GM12878 (cell line): ENCODE measurements around the gene LRIG3. TPM values are rescaled to one million over a fixed set of nuclear protein-coding genes. Genes with fewer than 3 reads are reported as not detected.
A peak's percentile ranks its signal among the peaks of the same experiment; 100 is the strongest.

Experiments used
- CBX3 ChIP-seq: fragments of 200-600 bp; sonication (generic); IDR thresholded peaks from 2 replicates; pipeline ENCODE4 v1.6.1; 2016; ENCODE audit warnings: low read depth, borderline replicate concordance
- CHD2 ChIP-seq: IDR thresholded peaks from 2 replicates; pipeline ENCODE4 v1.6.1; 2011; ENCODE audit warnings: low read depth, low read length, improper control_type of control experiment, borderline replicate concordance
- RAD21 ChIP-seq: IDR thresholded peaks from 2 replicates; pipeline ENCODE4 v1.6.1; 2011; ENCODE audit warnings: mild to moderate bottlenecking, low read depth, low read length, moderate library complexity; ENCODE audit not compliant: insufficient read depth
- ZNF24 ChIP-seq: fragments of 450-650 bp; IDR thresholded peaks from 2 replicates; pipeline ENCODE4 v1.6.1; 2017; ENCODE audit warnings: antibody characterized with exemption, mild to moderate bottlenecking
- polyA plus RNA-seq, 11 experiments: library from polyadenylated mRNA; depleted of rRNA in 4 of 11; unstranded in 6 of 11; stranded (reverse) in 5 of 11; fragments of >200 nt; fragmentation: Nextera tagmentation in 4 of 11; fragmentation: Illumina TruSeq in 1 of 11; extraction: Ambion mirVana in 4 of 11; extraction: Trizol in 1 of 11; gene quantifications; 1 replicate in 1 of 11; 2 replicates in 10 of 11; pipeline versions ENCODE4 v1.2.1 to v1.2.3, GENCODE V29; 2011 to 2016; ENCODE audit warnings: inconsistent platforms in 2 of 11, missing spikeins in 2 of 11, low read depth in 1 of 11
- total RNA-seq, 4 experiments: library from RNA; depleted of rRNA in 3 of 4; stranded (reverse); fragments of >200 nt in 3 of 4; fragmentation: Illumina TruSeq in 1 of 4; extraction: Trizol in 1 of 4; gene quantifications; 2 replicates each; pipeline versions ENCODE4 v1.2.1 to v1.2.3, GENCODE V29; 2013 to 2021
- TF ChIP-seq, protein P1 (sequence below): IDR thresholded peaks from 2 replicates; pipeline ENCODE4 v1.6.1; 2012; ENCODE audit warnings: mild to moderate bottlenecking, low read depth, low read length
- TF ChIP-seq, protein P2 (sequence below), 3 experiments: IDR thresholded peaks in 2 of 3; conservative IDR thresholded peaks in 1 of 3; 2 replicates each; pipeline ENCODE4 v1.5.1; 2011; ENCODE audit warnings: low read depth in 3 of 3, low read length in 3 of 3, mild to moderate bottlenecking in 3 of 3, control low read depth in 2 of 3, moderate library complexity in 2 of 3, inconsistent platforms in 1 of 3, mixed read lengths in 1 of 3; ENCODE audit not compliant: control insufficient read depth in 2 of 3, insufficient read depth in 1 of 3; ENCODE audit errors: extremely low read depth in 1 of 3
- TF ChIP-seq, protein P3 (sequence below): fragments of 450-650 bp; IDR thresholded peaks from 2 replicates; pipeline ENCODE4 v1.6.1; 2017; ENCODE audit warnings: mild to moderate bottlenecking, low read depth, inconsistent platforms; ENCODE audit not compliant: poor library complexity, severe bottlenecking
- TF ChIP-seq, protein P4 (sequence below): fragments of 450-650 bp; IDR thresholded peaks from 2 replicates; pipeline ENCODE4 v1.6.1; 2017; ENCODE audit warnings: borderline replicate concordance

The LRIG3 gene
- total and polyA plus RNA-seq, 10 of the 15 experiments (the other 5 are each of a cell fraction or from before 2014, with no cell fraction given) = 0.95 to 8.5 (median 5.0) TPM

DNA sequence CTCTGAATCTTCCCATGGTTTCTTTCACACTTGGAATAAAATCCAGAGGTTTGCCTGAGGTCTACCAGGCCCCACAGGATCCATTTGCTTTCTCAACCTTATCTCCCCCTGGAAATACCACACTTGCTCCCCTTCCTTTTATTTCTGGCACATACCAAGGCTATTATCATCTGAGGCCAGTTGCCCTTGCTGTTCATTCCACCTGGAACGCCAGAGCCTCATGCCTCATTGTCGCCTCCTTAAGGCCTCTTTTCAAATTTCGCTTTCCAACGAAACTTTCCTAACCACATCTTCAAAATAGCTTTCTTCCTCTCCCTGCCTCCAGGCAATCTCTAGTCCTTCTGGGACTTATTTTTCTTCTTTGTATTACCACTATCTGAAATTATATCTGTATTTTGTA is 11.2 kb upstream of the LRIG3 start (continued):
- TF ChIP-seq, protein P1, sequence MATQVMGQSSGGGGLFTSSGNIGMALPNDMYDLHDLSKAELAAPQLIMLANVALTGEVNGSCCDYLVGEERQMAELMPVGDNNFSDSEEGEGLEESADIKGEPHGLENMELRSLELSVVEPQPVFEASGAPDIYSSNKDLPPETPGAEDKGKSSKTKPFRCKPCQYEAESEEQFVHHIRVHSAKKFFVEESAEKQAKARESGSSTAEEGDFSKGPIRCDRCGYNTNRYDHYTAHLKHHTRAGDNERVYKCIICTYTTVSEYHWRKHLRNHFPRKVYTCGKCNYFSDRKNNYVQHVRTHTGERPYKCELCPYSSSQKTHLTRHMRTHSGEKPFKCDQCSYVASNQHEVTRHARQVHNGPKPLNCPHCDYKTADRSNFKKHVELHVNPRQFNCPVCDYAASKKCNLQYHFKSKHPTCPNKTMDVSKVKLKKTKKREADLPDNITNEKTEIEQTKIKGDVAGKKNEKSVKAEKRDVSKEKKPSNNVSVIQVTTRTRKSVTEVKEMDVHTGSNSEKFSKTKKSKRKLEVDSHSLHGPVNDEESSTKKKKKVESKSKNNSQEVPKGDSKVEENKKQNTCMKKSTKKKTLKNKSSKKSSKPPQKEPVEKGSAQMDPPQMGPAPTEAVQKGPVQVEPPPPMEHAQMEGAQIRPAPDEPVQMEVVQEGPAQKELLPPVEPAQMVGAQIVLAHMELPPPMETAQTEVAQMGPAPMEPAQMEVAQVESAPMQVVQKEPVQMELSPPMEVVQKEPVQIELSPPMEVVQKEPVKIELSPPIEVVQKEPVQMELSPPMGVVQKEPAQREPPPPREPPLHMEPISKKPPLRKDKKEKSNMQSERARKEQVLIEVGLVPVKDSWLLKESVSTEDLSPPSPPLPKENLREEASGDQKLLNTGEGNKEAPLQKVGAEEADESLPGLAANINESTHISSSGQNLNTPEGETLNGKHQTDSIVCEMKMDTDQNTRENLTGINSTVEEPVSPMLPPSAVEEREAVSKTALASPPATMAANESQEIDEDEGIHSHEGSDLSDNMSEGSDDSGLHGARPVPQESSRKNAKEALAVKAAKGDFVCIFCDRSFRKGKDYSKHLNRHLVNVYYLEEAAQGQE = no peak; the same call in 1 of the 2 replicates
- TF ChIP-seq, protein P2, sequence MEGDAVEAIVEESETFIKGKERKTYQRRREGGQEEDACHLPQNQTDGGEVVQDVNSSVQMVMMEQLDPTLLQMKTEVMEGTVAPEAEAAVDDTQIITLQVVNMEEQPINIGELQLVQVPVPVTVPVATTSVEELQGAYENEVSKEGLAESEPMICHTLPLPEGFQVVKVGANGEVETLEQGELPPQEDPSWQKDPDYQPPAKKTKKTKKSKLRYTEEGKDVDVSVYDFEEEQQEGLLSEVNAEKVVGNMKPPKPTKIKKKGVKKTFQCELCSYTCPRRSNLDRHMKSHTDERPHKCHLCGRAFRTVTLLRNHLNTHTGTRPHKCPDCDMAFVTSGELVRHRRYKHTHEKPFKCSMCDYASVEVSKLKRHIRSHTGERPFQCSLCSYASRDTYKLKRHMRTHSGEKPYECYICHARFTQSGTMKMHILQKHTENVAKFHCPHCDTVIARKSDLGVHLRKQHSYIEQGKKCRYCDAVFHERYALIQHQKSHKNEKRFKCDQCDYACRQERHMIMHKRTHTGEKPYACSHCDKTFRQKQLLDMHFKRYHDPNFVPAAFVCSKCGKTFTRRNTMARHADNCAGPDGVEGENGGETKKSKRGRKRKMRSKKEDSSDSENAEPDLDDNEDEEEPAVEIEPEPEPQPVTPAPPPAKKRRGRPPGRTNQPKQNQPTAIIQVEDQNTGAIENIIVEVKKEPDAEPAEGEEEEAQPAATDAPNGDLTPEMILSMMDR (IDR thresholded peaks at IDR 0.05 in 2 of 3, conservative IDR thresholded peaks at IDR 0.05 in 1 of 3; ENCODE audit: control insufficient read depth in 2 of 3, extremely low read depth in 1 of 3, insufficient read depth in 1 of 3, low read depth in 3 of 3, low read length in 3 of 3) = peak in 2 of 3 experiments; percentile 11 to 28; a peak in 2 of 6 replicates
- no peak for TF ChIP-seq CHD2
- no peak for TF ChIP-seq CBX3
- 0 out of 2 replicates have a peak, but pooled peaks have one; percentile 21 for TF ChIP-seq RAD21
- TF ChIP-seq, protein P3, sequence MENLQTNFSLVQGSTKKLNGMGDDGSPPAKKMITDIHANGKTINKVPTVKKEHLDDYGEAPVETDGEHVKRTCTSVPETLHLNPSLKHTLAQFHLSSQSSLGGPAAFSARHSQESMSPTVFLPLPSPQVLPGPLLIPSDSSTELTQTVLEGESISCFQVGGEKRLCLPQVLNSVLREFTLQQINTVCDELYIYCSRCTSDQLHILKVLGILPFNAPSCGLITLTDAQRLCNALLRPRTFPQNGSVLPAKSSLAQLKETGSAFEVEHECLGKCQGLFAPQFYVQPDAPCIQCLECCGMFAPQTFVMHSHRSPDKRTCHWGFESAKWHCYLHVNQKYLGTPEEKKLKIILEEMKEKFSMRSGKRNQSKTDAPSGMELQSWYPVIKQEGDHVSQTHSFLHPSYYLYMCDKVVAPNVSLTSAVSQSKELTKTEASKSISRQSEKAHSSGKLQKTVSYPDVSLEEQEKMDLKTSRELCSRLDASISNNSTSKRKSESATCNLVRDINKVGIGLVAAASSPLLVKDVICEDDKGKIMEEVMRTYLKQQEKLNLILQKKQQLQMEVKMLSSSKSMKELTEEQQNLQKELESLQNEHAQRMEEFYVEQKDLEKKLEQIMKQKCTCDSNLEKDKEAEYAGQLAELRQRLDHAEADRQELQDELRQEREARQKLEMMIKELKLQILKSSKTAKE = no peak
- no peak for TF ChIP-seq ZNF24
- TF ChIP-seq, protein P4, sequence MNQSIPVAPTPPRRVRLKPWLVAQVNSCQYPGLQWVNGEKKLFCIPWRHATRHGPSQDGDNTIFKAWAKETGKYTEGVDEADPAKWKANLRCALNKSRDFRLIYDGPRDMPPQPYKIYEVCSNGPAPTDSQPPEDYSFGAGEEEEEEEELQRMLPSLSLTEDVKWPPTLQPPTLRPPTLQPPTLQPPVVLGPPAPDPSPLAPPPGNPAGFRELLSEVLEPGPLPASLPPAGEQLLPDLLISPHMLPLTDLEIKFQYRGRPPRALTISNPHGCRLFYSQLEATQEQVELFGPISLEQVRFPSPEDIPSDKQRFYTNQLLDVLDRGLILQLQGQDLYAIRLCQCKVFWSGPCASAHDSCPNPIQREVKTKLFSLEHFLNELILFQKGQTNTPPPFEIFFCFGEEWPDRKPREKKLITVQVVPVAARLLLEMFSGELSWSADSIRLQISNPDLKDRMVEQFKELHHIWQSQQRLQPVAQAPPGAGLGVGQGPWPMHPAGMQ = no peak
